Uterus (tissue), 2 donors: Measurements from ENCODE around the gene CCDC158.

ENCODE experiments used
- CTCF ChIP-seq, 4 experiments: fragments of 200-600 bp in 2 of 4; fragments of 450-650 bp in 2 of 4; sonication (generic) in 2 of 4; IDR thresholded peaks; one replicate each; pipeline ENCODE4 v1.5.1; 2016 to 2019; ENCODE audit warnings: antibody characterized with exemption in 4 of 4, mild to moderate bottlenecking in 2 of 4, moderate library complexity in 1 of 4
- POLR2A ChIP-seq, 2 donors: fragments of 450-650 bp; IDR thresholded peaks; one replicate each; pipeline ENCODE4 v1.6.1; 2016; ENCODE audit warnings: antibody characterized with exemption in 2 of 2, mild to moderate bottlenecking in 1 of 2, moderate library complexity in 1 of 2

- TF ChIP-seq CTCF (IDR thresholded peaks at IDR 0.05) (no peak), POLR2A (IDR thresholded peaks at IDR 0.05) (no peak)
Observed at GRCh38 chr4:76316131-76316530, 104.8 kb downstream of the CCDC158 start.
